ENCODE results near the gene POLR2M.

The POLR2M gene

DNA sequence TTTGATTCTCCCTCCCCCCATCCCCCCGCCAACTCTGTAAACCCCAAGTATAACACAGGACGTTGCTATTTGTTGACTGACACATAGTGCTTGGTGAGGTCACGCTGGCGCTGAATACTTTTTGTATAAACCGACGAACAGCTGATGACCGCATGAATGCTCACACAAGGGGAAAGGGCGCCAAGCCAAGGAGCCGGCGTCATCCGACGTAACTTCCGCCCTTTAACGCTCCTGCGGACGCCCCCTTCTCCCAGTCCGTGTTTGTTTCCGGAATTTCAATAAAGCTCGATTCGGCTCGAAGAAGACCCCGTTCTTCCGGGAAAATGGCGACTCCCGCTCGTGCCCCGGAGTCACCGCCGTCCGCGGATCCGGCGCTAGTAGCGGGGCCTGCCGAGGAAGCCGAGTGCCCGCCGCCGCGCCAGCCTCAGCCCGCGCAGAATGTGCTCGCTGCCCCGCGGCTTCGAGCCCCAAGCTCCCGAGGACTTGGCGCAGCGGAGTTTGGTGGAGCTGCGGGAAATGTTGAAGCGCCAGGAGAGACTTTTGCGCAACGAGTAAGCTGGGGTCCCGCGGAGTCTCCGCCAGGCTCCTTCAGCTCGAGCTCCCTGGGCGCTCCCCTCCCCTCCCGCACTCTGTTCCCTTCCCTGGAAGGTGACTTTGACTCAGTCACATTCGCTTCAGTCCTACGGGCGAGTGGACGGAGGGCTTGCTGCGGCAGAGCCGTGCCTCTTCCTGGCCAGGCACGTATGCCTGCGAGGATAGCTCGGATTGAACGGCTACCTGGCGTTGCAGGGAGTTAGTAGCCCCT lies at the start of gene POLR2M:
Gene POLR2M (plus strand): TSS at position 310 of the 805 bp plus-strand sequence. CDS start 129 bp downstream, at position 439.
- TF ChIP-seq, protein P1, sequence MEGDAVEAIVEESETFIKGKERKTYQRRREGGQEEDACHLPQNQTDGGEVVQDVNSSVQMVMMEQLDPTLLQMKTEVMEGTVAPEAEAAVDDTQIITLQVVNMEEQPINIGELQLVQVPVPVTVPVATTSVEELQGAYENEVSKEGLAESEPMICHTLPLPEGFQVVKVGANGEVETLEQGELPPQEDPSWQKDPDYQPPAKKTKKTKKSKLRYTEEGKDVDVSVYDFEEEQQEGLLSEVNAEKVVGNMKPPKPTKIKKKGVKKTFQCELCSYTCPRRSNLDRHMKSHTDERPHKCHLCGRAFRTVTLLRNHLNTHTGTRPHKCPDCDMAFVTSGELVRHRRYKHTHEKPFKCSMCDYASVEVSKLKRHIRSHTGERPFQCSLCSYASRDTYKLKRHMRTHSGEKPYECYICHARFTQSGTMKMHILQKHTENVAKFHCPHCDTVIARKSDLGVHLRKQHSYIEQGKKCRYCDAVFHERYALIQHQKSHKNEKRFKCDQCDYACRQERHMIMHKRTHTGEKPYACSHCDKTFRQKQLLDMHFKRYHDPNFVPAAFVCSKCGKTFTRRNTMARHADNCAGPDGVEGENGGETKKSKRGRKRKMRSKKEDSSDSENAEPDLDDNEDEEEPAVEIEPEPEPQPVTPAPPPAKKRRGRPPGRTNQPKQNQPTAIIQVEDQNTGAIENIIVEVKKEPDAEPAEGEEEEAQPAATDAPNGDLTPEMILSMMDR (IDR thresholded peaks at IDR 0.05) = no peak

- TF ChIP-seq, protein P1 (IDR thresholded peaks at IDR 0.05) = no peak
These were observed 48.9 kb upstream of the POLR2M start for GRCh38 chr15:57657619-57658018.

DNA sequence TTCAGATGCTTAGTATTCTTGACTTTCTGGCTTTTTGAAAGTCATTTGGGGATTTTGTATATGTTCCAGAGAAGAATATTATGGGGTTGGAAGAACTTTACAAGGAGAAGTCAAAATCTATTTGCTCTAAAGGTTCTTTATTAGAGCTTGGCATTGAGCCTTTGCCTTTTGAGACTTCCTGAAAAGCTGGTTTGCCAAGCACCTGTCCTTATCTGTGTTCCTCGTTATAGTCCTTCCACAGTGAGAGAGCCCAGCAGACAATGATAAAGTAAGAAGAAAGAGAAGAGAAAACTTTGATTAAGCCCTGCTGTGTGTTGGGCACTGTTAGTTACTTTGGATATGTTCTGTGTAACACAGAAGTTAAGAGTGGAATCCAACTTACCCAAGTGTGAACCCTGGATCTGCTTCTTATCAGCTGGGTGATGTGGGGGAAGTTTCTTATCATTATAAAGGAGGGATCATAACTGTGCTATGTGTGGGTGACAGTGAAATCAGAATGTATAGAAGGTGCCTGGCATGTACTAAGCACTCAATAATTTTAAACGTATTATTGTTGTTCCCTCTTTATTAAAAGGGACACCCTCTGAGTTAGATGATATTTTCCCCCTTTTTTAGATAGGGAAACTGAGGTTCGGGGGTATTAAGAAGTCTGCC lies 44.3 kb upstream of the POLR2M start:
- TF ChIP-seq, protein P1 (IDR thresholded peaks at IDR 0.05) = no peak

DNA sequence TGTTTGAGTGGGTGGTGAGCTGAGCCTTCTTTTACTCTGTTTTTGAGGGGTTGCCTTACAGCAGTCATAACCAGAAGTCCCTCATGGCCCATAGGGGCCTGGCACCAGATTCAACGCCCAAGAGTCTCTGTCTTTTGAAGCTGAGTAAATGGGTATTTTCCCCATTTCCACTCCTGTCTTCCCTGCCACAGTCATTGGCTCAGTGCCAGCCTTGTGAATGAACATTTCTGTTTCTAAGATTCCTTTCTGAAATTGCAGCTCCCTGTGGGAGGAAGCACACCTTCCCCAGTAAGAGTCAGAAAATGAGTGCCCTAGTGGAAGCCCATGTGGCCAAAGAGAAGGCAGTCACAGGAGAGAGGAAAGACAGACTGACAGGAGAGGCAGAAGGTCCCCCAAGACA lies 43.7 kb upstream of the POLR2M start:
- TF ChIP-seq, protein P1 (IDR thresholded peaks at IDR 0.05) = no peak

GRCh38 chr15:57663262-57663661 lies 43.3 kb upstream of the POLR2M start:
- TF ChIP-seq, protein P1 (IDR thresholded peaks at IDR 0.05) = no peak

GRCh38 chr15:57665194-57665593 lies 41.3 kb upstream of the POLR2M start:
- TF ChIP-seq, protein P1 (IDR thresholded peaks at IDR 0.05) = no peak

DNA sequence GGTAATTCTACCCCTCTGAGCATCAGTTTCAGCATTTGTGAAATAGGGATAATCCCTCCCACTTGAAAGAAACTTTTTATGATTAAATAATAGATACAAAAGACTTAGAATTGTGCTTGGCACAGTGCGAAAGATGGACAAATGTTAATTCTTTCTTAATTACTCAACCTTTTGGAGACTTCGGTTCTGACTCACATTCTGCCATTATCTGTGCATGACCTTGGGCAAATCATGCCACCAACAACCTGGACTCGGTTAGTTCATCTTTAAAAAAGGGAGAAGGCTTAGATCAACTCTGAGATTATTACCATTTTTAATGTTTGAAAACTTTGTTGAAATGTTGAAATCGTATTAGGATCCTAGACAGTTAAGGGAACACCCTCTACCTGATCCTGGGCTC lies 40.6 kb upstream of the POLR2M start:
- TF ChIP-seq, protein P1 (IDR thresholded peaks at IDR 0.05) = no peak
